Measurements from ENCODE around the gene IQCE.
"Not testable (repeated sequence)": the region's sequence is repeated elsewhere in the genome, so short reads cannot be mapped to it uniquely, and the experiment has no call there.

The IQCE gene

GRCh38 chr7:2576742-2577491, 18.1 kb downstream of the IQCE start:
- no peak for DNase-seq (ENCODE audit: low spot score)

DNA sequence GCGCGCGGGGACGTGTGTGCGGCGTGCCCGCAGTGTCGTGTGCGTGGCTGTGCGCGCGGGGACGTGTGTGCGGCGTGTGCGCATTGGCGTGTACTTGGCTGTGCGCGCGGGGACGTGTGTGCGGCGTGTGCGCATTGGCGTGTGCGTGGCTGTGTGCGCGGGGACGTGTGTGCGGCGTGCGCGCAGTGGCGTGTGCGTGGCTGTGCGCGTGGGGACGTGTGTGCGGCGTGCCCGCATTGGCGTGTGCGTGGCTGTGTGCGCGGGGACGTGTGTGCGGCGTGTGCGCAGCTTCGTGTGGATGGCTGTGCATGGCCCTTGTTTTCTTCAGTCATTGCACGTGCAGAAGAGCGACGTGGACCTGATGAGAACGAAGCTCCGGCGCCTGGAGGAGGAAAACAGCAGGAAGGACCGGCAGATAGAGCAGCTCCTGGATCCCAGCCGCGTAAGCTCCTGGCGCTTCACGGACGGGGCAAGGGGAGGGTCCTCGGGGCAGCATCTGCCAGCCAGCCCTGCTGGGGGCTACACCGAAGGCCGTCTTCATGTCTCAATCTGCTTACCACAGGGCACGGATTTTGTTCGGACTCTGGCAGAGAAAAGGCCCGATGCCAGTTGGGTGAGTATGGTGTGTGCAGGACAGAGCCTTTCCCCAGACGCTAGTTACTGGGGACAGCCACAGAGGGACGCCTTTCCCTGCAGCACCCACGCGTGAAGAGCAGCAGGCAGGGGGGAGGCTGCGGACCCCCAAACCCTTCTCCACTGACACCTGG, 19.3 kb downstream of the IQCE start:
- DNase-seq (ENCODE audit: low spot score), result no peak

DNA sequence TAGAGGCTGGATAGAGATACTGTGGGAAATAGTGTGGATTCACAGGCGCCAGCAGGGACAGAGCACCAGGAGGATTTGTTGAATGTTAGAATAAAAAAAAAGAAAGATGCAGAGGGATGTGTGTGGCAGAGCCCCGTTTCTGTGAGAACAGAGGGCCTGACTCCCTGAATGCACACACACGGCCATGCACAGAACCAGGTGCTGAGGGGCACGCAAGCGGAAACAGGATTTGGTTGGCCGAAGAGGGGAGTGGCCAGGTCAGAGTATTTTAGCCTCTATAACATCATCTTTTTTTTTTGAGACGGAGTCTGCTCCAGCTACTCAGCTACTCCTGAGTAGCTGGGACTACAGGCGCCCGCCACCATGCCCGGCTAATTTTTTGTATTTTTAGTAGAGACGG, 21.9 kb downstream of the IQCE start:
- no peak for DNase-seq (ENCODE audit: low spot score)

DNA sequence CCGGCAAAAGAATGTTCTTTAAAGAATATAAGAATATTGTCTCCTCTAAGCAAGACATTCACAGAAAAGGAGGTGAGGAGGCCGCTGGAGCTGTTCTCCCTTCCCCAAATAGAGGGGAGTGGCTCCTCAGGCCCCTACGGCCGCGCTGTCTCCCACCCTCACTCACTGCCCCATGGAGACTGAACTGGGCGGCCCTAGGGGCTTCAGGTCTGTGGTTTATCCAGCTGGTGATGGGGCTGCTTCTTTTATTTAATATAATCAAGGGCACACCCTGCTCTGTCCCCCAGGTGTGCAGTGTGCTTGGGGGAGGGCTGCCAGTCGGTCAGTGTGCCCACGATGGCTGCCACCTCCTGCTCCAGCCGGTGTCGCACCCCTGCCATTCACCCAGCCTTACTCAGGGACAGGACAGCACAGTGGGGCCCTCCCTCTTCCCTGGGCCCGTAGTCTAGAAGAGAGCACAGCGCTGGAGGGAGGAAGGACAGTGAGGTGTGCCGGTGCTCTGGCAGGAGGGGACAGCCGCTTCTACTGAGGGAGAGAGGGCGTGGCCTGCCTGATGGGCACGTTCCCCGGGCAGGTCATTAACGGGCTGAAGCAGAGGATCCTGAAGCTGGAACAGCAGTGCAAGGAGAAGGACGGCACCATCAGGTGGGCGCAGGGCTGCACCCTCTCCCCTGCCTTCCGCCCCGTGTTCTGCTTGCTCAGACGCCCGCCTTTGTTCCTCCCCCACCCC, 23.4 kb downstream of the IQCE start:
- no peak for DNase-seq (ENCODE audit: low spot score)

GRCh38 chr7:2583798-2584580, 25.2 kb downstream of the IQCE start:
- DNase-seq (ENCODE audit: low spot score), result no peak

DNA sequence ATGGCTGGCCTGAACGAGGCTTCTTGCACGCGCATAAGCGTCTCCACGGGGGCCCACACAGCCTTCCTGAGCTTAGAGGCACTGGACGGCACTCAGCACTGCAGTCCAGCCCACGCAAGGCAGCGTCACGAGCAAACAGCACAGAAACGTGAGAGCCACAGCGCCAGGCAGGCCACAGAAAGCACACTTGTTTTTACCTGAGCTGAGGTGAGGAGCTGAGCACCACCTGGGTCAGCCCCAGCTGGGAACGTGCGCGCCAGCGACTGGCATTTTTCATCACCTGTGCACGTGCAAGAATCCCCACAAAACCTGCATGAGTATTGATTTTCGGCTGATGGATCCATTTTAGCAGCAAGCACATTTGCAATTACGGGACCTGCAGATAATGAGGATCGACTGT, 26.7 kb downstream of the IQCE start:
- no peak for DNase-seq (ENCODE audit: low spot score)

DNA sequence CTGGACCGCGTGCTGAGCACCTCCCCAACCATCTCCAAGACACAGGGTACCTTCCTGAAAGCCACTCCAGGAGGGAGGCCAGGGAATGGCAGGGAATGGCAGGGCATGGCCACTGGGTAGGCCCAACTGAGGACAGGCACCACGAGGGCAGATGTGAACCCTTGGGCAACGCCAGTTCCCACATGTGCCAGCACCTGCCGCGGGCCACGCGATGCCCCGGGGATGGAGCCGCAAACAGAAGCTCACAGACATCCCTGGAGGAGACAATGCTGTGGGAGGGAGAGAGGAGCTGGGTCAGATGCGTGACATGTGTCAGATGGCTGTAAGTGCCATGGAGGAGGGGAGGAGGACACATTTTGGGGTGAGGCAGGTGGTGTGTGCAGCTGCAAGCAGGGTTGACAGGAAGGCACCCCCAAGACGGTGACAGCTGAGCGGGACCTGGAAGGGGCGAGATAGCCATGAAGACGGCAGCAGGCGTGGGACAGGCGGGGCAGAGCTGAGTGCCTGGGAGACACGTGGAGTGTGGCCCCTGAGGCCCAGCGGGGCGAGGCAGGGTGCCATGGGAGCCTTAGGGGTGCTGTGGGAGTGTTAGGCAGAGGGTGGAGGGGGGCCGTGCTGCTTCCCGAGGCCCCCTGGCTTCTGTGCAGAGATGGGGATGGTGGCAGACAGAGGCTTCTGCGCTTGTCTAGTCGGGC, 27.7 kb downstream of the IQCE start:
- DNase-seq (ENCODE audit: low spot score), result no peak

DNA sequence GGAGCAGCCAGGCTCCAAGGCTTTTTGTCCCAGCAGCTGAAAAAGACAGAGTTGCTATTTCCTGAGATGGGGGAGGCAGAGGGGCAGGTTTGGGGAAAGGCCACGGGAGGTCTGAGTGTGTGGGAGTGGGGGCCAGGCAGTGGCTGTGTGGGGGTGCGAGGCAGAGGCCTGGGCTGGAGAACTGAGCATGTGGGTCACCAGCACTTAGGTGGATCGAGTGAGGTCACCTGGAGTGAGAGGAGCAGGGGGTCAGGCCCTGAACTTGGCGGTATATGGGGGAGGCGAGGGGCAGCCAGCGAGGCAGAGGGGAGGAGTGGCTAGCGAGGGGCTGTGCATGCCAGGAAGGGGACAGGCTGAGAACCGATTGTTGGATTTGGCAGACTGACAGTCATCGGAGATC, 28.4 kb downstream of the IQCE start:
- DNase-seq (ENCODE audit: low spot score), result no peak

DNA sequence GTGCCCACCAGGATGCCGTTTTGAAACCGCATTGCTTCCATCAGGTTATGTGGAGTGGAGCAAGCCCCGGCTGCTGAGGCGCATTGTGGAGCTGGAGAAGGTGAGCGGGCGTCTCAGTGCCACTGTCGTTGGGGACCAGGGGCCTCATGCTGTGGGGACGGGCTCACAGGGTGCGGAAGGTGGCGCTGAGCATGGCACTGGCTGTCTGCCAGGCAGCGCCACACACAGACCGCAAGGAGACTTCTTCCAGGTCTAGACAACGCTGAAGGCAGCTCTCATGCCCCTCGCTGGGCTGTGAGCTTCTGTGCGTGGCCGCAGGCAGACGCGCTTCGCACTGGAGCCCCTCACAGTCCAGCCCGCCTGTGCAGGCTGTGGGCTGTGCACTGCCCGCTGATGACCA, 29.0 kb downstream of the IQCE start:
- DNase-seq (ENCODE audit: low spot score), result no peak

DNA sequence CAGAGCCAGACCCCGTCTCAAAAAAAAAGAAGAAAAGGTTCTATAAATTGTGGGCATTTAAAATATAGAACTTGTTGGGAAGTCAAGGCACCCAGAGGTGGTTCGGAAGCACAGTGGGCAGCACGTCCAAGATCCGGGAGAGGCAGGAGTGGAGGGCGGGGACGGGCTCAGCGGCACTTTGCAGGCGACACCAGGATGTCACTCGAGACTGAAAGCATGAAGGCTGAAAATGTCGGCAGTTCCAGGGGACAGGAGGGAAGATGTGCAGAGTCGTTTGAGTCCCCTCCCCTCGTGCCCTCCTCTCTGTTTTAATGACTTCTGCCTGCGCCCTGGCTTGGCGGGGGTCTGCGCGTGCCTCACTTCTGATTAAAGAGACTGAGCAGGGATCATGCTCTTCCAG, 30.6 kb downstream of the IQCE start:
- no peak for DNase-seq (ENCODE audit: low spot score)

DNA sequence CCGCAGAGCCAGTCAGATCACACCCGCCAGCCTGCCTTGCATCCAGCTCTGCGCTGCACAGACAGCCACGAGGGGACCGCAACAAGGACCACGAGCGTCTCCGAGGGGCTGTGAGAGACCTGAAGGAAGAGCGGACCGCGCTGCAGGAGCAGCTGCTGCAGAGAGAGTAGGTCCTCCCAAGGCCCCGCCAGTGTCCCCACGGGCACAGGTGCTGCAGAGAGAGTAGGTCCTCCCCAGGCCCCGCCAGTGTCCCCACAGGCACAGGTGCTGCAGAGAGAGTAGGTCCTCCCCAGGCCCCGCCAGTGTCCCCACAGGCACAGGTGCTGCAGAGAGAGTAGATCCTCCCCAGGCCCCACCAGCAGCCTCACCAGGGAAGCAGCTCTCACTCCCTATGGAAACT, 31.2 kb downstream of the IQCE start:
- not testable (repeated sequence) for DNase-seq (ENCODE audit: low spot score)

DNA sequence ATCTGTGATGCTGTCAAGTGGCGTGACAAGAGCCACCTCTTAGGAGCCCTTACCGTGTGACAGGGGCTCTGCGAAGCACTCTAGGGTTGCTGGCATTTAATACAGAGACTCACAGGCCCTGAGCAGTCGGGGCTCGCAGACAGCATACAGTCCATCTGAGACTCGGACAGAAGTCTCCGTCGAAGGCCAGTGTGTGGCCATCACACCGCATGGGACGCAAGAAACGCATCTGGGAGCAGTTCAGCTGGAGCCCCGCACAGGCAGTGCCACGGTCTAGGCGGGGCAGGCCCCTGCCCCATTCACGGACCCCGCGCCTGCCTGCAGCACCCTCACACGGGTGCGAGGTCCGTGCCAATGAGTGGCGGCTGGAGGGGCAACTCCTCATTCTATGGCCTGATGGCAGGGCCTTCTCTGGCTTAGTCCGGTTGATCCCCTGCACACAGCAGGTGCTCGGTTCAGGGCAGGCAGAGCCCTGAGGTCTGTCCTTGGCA, 33.6 kb downstream of the IQCE start:
- no peak for DNase-seq (ENCODE audit: low spot score)

- no peak for DNase-seq (ENCODE audit: low spot score)
Measured at GRCh38 chr7:2593036-2593727, 34.4 kb downstream of the IQCE start.

DNA sequence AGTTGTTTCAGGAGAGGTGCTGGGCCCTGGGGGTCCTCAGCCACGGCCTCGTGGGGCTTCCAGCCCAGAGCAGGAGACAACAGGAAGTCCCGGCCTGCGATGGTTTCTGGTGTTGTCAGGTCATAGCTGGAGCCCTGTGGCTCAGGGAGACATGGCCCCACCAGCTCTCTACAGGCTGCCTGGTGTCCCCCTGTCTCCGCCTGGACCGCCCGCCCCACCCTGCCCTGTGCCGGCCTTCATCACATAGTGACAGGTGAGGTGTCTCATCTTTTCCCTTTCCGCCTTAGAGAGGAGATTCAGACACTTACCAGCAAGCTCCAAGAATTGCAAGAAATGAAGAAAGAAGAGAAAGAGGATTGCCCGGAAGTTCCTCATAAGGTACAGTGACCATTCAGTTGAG, 35.8 kb downstream of the IQCE start:
- DNase-seq (ENCODE audit: low spot score), result no peak

GRCh38 chr7:2595258-2595860, 36.6 kb downstream of the IQCE start:
- DNase-seq (ENCODE audit: low spot score), result no peak

- no peak for DNase-seq (ENCODE audit: low spot score)
Measured at GRCh38 chr7:2596464-2597272, 37.9 kb downstream of the IQCE start.

- DNase-seq (ENCODE audit: low spot score), result no peak
Measured at GRCh38 chr7:2597273-2597640, 38.5 kb downstream of the IQCE start.

GRCh38 chr7:2598154-2598823, 39.5 kb downstream of the IQCE start:
- no peak for DNase-seq (ENCODE audit: low spot score)

GRCh38 chr7:2601065-2601464, 42.3 kb downstream of the IQCE start:
- DNase-seq (ENCODE audit: low spot score), result no peak

Measured in CD4-positive, alpha-beta T cell treated with Interleukin-2 at 100 ng/mL for 4 hours (primary cell).